HG03025 (cell line): ENCODE measurements around the gene HOXD13.

Source experiments
- ATAC-seq: cut with Tn5 transposase; IDR thresholded peaks from one replicate; pipeline ENCODE4 v1.9.1; 2021; ENCODE audit warnings: mild to moderate bottlenecking, moderate library complexity; ENCODE audit not compliant: unreplicated experiment, low FRiP score

HOXD13 gene

DNA sequence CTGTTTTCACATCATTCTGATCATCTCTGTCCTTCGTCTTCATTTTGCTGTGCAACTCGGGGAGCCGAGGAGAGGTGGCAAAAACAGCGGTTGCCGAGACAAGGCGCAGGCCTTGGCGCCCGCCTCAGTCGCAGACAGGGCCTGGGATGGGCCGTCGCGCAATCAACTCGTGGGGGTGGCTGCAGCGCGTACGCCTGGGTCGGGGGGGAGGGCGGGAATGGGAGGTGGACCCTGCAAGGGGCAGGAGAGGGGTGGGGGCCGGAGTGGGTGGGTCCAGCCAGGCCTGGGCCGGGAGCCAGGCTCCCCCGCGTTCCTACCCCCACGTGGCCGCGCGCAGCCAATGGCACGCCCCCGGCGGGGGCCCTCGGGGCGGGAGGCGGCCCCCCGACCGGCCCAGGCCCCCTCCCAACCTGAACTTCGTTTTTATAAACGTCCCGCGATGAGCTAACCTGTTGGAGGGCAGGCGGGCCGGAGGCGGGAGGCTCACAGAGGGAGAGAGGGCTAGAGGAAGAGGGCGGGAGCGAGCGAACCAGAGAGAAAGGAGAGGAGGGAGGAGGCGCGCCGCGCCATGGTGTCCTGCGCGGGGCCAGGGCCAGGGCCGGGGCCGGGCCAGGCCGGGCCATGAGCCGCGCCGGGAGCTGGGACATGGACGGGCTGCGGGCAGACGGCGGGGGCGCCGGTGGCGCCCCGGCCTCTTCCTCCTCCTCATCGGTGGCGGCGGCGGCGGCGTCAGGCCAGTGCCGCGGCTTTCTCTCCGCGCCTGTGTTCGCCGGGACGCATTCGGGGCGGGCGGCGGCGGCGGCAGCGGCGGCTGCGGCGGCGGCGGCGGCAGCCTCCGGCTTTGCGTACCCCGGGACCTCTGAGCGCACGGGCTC is at the start of gene HOXD13:
HOXD13 (plus strand) TSS at position 452 of the 875 bp plus-strand sequence; CDS start at position 622, 170 bp downstream.
- no peak for ATAC-seq

GRCh38 chr2:176056406-176056805 is 36.1 kb upstream of the HOXD13 start:
- ATAC-seq: no peak

- no peak for ATAC-seq
Observed at GRCh38 chr2:176063958-176064357, 28.6 kb upstream of the HOXD13 start.

DNA sequence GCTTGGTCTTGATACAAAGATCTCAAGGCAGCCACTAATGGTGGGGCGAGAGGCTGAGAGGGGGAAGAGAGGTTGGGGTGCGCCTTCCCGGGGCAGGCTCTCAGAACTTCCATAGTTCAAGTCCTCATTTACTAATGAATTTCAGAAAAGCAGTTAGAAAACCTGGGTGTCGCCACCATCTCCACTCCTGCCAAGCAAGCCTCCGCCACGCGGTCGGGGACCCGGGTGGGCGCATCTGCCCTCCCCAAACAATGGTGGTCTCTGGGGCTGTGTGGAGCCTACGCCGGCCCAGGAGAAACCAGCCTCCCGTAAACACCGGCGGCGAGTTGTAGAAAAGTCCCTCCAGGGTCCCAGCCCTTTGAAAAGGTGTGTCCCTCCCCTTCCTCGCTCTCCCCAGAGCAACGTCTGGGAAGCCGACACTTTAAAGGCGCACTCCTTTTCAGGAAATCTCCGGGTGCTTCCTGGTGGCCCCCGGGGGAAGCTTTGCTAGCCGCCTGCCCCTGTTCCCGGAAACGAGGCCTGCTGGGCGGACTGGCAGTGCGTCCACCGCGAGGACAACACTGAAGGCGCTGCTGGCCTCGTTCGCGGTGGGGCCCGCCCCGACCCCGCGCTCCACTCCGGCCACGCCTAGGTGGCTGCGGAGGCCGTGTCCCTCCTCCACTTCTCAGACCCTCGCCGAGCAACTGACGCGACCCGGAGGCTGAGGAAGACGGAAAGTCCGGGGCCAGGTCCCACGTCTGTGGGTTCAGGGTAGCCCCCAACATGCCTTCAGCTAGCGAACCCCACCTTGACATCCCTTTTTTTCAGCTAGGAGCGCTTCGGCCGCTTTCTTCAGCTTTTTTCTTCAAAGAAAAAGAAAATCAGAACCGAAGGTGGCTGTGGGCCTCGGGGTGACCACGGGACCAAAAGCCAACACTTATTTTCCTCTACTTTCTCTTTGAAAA is 25.6 kb upstream of the HOXD13 start:
- ATAC-seq: no peak

DNA sequence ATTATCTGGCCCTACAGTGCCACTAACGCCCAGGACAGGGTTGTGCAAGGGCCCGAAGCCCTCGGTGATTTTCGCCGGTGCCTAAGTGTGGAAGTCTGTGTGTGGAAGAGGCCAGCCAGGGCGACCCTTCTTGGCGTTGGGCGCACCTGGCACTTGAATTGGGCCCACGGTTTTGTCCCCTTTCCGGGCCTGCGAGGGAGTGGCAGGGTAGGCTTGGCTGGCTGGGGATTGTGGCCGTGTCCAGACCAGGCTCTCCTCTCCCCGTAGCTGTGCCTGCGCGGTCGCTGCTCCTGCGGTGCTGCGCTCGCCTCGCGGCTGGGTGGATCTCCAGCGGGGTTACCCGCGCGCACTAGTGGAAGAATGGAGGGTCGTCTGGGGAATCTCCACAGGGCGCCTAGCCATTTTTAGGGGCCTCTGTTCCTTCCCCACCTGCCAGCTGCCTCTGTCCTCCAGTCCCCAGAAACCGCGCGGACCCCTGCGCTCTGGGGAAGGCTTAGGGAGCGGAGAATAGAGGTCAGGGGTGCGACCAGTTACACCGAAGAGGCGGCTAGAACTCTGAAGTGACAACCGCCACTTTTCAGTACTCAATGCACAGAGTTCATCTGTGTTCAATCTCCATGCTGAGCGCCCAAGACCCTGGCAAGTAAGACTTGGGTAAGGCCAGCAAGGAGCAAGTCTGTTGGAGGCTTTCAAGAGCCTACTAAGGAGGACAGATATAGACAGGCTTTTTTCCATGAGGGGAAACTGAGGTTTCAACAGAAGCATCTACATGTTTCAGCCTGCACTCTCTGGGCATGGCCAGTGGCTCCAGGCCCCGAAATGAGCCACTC is 24.7 kb upstream of the HOXD13 start:
- no peak for ATAC-seq

GRCh38 chr2:176068419-176068832 is 24.1 kb upstream of the HOXD13 start:
- no peak for ATAC-seq

GRCh38 chr2:176071330-176072291 is 20.9 kb upstream of the HOXD13 start:
- no peak for ATAC-seq

DNA sequence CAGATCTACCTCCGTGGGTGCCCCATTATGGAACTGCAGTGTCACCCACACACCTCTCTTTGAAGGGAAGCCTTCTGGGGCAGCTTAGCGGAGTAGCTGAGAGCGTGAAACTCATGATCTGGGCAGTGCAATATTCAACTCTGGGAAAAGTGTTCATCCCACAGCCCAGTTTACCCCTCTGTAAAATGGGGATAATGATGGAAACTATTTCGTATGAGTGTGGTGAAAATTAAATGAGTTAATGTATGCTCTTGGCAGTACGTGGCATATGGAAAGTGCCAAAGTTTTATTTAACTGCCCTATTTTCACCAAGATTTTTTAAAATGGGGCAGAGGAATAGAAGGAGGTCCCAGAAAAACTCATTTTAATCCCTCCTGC is 20.2 kb upstream of the HOXD13 start:
- no peak for ATAC-seq

DNA sequence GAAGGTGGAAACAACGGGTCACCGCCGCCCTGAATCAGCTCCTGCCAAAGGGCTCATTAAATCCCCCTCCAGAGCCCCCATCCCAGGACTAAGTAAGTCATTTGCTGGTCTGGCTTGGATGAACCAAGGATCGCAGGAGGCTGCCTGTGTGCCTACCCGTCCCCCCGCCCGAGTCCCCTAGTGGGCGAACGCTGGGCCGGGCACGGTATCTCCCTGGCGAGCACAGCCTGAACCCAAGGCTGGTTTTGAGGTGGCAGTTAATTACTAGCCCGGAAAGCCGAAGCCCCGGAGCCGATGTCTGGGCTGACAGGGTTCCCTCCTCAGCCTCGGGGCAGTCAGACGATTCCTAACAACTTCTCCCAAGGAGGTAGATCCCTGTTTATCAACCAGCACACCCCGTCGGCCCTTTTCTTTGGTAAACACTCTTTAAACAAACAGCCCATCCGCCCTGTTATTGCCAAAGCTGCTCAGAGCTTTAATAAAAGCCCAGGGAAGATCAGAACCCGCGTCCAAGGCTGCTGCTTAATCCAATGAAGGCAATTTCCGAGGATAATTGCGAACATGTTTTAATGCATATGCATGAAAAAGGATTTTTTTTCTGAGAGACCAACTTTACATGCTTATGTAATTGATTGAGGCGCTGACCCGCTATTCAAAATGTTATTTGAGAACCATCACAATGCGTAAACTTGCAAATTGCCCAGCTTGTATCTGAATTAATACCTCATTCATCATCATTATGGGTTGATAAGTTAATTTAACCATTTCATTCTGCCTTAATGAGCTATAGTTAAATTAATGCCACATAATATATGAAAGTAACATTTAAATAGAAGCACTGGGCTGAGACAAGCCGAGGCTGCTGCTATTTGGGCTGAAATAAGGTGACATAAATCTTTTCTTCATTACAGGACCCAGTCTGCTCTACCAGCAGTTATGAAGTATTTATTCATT is 19.3 kb upstream of the HOXD13 start:
- ATAC-seq: no peak

- no peak for ATAC-seq
Observed at GRCh38 chr2:176074919-176075425, 17.5 kb upstream of the HOXD13 start.

GRCh38 chr2:176075481-176075880 is 17.0 kb upstream of the HOXD13 start:
- no peak for ATAC-seq

DNA sequence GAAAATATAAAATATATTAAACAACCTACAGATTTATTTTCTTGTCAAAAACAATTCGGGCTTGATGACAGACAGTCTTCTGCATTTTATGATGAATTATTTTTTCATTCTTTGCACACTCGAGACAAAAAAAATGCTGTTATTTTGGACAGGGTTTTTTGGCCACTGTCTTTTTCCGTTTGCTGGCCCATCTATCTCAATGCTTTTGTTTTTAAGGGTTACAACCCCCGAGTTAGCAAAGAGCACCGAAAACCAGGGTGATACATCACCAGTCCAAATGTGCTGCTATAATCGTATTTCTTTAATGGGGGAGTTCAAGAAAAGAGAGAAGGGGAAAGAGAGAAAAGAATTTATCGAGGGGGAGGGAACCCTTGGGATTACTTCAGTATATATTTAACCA is 16.5 kb upstream of the HOXD13 start:
- no peak for ATAC-seq

GRCh38 chr2:176076796-176077195 is 15.7 kb upstream of the HOXD13 start:
- ATAC-seq: no peak

DNA sequence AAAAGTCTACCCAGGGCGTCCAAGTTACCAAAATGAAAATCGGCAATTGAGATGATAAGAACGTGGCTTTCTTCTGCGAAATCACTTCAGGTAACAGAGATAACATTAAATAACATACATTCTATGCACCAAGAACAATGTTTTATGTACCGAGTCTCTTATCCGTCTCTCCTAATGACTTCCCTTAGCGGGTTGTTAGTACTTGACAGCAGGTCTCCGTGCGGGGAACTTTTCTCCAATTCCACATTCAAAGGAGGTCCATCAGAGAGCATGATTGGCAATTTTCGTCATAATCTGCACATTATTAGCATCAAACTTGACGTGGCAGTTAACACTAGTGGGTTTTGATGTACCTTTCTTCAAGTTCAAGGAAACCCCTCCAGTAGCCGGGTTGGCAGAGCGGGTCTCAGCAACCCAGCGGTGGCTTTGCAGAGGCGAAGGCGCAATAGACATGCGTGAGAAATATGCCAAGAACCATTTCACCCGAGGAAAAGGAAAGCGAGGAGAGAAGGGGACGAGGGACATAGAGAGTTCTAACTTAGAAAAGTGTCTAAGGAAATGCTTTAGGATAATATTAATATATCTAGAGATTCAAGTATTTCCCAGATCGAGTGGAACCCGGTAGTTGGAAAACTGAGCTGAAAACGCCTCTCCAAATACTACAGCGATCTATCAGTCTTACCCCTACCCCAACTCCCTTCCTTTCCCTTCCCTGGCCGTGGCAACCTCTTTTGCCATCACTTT is 13.8 kb upstream of the HOXD13 start:
- no peak for ATAC-seq

- no peak for ATAC-seq
Observed at GRCh38 chr2:176079285-176079830, 13.2 kb upstream of the HOXD13 start.

DNA sequence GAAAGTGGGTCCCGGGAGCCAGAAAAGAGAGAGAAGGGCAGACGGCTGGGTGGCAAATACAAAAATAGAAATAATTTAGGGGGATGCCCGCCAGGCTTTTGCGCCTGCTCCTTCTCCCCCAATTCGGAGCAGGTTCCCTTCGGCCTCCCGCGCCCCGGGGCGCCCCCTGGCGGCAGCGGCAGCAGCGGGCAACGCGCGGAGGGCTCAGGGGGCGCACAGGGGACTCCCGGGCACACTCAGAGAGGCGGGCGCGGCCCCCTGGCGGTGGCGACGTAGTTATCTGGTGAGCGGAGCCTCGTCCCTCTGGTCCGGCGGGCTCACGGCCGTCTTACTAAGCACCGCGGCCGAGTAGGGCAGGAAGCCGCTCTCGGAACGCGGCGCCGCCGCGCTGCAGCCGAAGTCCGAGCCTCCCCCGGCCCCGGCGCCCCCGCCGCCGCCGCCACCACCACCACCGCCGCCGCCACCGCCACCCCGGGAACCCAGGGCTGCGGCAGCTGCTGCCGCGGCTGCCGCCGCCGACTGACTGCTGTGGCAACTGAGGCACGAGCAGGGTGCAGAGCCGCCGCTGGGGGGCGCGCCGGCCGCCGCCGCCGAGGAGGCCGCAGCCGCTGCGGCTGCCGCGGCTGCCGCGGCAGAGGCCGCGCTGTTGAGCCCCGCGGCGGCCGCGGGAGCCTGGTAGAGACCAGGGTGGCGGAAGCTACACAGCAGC is 12.5 kb upstream of the HOXD13 start:
- no peak for ATAC-seq
